IPS-NIHi11 (cell line): Measurements from ENCODE around the gene RAB20.
"Not testable (repeated sequence)": the region's sequence is repeated elsewhere in the genome, so short reads cannot be mapped to it uniquely, and the experiment has no call there.

Experiments
- DNase-seq: peaks from one replicate; pipeline ENCODE4 v3.0.0; 2012; ENCODE audit warnings: mixed read lengths, low spot score

The RAB20 gene

DNA sequence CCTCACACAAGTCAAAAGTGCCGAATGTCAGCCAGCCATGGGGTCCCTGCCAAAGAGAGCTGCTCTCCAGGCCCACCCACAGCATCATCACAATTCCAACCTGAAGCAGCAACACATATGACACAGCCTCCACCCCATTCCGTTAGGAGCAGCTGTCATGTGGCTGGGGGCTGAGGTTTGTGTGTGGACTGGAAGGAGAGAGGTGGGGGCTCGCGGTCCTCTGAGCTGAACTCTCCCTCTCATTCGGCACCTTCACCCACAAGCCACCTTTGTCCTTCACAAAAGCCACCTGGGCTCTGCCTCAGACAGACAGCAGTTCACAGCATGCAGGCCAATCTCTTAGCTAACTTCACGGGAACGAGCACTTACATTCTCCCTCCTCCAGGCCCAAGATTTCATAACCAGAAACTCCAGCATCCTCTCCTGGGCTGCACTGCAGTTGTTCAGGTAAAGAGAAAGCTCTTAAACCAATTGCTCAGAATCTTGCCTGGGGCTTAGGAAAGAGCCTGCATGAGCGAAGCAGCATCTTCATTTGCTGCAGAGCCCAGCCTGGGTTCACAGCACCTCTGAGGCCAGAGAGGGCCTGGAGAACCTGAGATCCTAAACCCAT is 7.2 kb downstream of the RAB20 start:
- DNase-seq: no peak

DNA sequence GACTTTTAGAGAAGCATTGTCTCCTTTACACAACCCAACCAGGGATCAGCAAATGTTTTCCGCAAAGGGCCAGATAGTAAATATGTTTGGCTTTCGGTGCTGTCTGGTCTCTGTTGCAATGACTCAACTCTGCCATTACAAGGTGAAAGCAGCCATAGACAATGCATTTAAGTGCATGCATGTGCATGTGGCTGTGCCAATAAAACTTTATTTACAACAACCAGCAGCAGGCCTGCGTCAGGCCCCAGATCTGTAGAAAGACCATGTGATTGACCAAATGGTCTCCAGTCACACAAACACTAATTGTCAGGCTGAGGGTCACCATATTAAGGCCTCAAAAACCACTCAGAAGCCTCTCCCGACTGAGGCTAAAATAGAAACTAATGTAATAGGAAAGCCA is 8.1 kb downstream of the RAB20 start:
- DNase-seq: no peak

DNA sequence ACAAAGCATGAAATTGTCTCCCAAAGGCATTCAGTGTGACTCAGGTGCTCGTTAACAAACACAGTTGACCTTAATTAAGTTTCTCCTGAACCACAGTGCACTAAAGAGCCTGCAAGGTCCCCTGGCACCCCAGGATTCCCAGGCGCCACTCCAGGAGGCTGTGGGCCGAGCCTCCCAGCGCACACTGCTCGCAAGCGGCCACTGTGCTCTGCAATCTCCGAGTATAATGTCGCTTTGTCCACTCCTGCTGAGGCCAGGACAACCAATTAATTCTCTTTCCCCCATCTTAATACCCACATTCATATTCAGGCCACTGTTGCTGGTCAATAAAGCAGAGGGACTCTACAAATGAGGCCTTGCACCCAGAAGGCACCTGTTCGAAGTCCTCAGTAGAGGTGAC is 8.8 kb downstream of the RAB20 start:
- no peak for DNase-seq

DNA sequence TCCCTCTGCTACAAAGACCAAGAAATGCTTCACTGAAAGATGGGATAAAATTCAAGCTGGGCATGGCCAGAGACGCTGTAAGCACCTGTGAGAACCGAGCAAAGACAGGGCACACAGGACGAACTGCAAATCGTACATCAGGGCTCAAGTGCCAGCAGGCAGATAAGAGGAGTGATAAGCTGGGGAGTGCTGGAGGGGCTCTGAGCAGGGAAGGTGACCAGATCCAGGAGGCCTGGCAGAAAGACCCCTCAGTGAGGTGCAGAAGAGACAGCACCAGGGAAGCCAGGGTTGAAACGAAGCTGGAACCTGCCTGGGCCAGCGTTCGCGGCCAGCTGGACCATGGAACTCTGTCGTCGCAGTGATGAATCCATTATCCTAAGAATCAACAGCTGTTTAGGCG is 10.2 kb downstream of the RAB20 start:
- DNase-seq: no peak

DNA sequence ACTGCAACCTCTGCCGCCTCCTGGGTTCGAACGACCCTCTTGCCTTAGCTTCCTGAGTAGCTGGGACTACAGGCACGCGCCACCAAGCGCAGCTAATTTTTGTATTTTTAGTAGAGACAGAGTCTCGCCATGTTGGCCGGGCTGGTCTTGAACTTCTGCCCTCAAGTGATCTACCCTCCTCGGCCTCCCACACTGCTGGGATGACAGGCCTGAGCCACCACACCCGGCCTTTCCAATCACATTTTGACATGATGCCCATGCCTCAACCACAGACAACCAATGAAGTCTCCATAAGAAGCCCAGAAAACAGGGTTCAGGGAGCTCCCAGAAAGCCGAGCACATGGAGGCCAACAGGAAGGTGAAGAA is 11.7 kb downstream of the RAB20 start:
- no peak for DNase-seq

DNA sequence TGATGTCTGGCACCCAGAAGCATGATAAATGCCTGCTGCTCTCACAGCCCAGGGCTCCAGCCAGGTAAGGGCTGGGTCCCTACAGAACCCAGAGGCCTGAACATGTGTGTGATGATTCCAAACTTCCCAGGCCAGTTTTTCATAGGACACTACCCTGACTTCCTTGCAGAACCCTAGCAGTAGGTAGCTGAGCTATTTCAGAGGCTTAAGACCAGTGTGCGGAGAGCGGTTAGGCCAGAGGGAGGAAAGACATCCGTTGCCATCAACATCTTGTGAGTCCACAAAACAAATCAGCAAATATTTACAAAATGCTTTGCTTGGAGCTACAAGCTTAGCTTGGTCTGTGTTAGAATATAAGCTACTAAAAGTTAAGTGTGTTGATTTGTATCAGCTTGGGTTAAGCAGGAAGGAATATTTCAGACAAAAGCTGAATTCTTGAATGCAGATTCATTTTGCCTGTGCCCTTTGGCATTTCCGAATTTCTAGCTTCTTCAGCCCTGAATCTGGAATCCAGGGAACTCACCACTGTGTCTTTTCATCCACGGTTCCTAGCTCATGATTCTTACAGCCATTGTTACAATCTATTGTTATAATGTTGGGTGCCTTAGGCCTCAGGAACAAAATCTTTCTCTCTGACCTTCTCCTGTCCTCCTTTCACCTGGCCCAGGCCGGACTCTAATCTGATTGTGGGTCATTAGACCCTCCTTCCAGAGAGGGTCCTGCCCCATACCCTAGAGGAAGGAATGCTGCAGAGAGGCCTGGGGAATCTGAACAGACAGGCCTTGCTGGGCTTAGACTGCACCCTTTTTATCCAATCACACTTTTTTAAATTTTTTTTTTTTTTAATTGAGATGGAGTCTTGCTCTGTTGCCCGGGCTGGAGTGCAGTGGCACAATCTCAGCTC is 12.4 kb downstream of the RAB20 start:
- no peak for DNase-seq

GRCh38 chr13:110546926-110547325 is 14.6 kb downstream of the RAB20 start:
- DNase-seq: no peak

GRCh38 chr13:110546378-110546777 is 15.1 kb downstream of the RAB20 start:
- no peak for DNase-seq

DNA sequence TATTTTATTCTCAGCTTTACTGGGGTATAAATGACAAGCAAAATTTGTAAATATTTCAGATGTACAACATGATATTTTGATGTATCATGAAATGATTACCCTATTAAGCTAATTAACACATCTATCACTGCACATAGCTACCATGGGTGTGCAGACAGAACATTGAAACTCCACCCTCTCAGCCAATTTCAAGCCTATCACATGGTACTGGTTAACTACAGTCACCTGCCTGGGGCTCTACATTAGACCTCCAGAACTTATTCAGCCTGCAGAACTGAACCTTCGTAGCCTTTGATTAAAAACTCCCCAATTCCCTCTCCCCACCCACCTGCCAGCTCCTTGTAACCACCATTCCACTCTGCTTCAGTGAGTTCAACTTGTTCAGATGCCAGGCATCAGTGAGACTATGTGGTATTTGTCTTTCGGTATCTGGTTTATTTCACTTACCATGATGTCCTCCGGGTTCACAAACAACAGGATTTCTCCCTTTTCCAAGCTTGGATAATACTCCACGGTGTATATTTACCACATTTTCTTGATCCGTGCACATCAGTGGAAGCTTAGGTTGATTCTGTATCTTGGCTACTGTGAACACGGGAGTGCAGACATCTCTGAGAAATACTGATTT is 19.2 kb downstream of the RAB20 start:
- no peak for DNase-seq

- DNase-seq: no peak
Measured at GRCh38 chr13:110541526-110541920, 20.0 kb downstream of the RAB20 start.

DNA sequence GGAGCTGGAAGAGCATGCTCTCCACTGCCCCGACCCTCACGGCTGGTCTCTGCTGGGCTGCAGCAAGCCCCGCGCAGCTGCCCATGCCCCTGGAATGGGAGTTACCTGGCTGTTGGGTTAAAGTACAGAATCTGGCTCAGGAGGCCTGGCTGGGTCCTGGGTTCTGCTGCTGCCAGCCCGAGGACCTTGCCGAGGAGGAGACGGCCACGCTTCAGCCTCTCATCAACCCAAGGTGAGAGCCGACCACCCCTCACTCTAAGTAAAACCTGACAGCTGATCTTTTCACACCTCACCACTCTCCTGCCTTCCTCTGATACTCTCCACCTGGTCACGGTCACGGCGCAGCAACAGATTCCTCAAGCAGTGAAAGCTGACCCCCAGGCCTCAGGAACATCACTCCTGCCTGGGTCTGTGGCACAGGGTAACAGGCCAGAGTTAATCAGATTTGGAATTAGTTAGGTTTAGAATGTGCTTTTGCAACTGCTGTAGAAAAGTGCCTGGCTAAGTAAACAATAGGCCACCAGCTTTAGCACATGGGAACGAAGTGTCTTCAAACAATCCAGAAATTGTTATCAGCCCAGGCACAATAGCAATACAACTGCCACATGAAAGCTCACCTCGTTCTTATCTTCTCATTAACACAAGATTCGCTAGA is 20.5 kb downstream of the RAB20 start:
- no peak for DNase-seq

DNA sequence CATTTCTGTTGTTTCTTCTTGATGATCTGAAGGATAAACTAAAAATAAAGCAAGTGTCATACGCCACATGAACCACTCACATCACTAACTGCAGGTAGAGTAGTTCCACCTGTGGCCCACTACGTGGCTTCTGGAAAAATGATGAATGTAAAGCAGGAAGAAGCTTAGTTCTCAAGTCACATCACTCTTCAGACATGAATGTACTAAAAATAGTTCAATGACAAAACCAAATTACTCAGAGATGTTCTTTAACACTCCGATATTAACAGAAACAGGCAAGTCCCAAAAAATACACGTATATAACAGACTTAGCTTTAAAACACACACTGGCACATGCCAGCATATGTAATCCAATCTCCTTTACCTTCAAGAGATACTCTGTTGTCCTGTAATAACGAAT is 21.6 kb downstream of the RAB20 start:
- DNase-seq: no peak

DNA sequence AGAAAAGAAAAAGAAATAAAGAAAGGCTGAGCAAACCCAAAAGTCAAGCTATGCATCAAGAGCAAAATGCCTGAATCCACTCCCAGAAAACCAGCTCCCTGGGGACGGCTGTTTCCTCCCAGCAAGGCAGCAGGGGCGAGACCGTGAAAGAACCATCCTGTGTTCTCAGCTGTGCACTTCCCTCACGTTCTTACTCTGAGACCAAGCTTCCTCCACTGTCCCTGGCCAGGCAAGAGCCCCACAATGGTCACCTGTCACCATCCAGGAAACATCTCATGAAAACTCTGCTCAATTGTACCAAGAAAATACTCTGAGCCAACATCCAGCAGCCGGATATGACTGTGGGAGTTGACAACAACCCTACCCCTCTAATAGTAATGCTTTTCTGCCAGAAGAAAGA is 22.9 kb downstream of the RAB20 start:
- DNase-seq: no peak

GRCh38 chr13:110536006-110536693 is 25.4 kb downstream of the RAB20 start:
- DNase-seq: no peak

DNA sequence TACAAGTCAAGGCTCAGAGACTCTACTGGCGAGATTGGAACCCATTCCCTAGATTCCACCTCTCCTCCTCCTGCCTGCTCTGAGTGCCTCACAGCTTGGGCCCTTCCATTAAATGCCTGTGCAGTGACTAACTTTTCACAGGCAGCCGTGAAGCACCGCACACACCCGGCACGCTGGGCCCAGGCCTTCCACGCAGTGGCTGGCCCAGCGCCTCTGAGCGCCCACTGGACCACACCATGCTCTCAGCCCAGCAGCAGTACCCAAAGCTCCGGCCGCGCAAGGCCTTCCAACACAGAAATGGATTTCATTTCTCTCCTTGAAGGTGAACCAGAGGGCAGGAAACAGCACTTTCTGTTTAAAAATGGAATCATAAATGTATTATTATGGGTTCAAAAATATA is 26.0 kb downstream of the RAB20 start:
- no peak for DNase-seq

DNA sequence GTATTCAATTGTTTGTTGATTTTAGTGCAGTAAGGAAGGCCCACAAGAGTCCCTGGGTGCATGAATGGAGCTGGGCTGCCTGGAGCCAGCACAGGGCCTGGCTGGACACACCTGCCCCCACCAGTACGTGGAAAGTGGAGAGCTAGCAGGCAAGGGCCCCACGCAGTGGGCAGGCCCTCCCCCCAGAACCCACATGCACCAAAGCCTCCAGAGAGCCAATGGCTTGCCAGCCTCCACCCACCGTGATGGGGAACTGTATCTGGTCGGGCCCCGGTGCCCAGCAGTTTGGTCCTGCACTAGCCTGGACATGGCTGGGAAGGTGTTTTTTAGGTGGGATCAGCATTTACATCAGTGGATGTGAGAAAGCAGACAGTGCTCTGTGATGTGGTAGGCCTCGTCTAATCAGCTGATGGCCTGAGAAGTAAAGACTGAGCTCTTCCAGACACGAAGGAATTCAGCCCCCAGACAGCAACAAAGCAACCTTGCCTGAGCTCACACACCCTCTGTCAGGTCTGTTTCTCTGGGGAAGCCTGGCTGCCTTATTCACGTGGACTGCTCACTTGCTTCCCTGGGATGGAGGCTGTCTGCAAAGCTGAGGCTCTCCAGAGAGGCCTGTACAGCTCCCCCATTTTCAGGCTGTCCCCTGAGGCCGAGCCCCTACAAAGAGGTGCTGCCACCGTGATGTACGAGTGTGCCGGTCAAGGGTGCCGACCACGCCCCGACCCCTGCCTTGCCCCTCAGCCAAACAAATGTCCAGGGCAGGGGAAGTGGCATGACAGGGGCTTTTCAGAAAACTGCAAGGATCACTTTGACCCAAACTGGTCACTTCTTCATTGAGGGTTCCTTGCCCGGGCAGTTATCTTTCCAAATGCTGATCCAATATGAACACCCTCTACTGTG is 27.5 kb downstream of the RAB20 start:
- DNase-seq: no peak

DNA sequence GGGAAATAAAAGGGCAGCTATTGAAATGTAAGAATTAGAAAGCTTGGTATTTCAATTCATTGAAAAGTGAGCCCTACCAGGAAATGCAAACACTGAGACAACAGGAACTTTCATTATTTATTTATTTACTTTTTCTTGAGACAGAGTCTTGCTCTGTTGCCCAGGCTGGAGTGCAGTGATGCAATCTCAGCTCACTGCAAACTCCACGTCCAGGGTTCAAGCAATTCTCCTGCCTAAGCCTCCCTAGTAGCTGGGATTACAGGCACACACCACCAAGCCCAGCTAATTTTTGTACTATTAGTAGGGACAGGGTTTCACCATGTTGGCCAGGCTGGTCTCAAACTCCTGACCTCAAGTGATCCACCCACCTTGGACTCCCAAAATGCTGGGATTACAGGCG is 29.3 kb downstream of the RAB20 start:
- DNase-seq: not testable (repeated sequence)

GRCh38 chr13:110531671-110532083 is 29.8 kb downstream of the RAB20 start:
- DNase-seq: no peak

DNA sequence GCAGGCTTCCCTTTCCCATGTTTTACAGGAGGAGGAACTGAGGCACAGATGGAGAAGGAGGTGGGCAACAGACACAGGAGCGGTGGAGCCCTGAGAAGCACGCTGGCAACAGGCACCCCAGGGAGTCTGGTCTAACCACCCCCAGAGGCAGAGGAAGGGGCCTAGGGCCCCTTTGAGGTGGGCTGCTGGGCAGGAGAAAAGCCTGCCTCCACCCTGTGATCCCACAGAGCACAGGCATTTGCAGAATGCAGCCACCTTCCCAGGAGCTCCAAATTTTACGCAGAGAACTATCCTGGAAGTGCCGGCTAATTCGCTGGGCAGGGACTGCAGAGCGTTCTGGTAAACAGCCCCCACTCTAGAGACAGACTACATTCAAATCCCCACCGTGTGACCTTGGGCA is 30.4 kb downstream of the RAB20 start:
- no peak for DNase-seq

DNA sequence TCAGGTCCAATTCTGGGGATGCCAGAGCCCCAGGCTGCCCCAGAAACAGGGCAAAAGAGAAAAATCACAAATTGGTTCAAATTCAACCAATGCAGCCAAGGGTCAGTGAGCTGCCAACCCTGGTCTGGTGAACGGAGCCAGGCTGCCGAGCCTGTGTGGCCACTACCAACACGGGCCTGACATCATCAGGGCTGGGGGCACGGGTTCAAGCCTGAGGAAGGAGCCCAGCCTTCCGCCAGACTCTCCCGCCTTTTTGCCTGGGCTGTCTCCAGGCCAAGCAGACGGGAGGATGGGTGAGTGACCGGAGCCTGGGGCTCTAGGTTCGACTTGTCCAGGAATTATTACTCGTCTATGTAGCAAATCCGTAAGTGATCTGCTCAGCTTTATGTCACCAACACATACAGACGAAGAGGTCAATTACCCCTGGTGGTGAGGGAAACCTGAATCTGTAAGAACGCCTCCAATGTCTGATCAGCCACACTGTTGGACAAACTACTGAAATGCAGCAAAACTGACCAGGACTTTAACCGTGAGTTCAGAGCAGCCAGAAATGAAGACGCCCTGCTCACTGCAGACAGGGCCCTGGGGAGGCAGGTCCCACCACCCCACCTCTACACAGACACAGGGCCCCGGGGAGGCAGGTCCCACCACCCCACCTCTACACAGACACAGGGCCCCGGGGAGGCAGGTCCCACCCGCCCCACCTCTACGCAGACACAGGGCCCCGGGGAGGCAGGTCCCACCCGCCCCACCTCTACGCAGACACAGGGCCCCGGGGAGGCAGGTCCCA is 31.8 kb downstream of the RAB20 start:
- no peak for DNase-seq
